BJ (cell line): Measurements from ENCODE around the gene PRKCE. TPM values are rescaled to one million over a fixed set of nuclear protein-coding genes. Genes with fewer than 3 reads are reported as not detected.

Experiments
- CTCF ChIA-PET: fragments of 350-600 bp; formaldehyde crosslinking; extraction: SDS; loops from one replicate; lab custom pipeline; 2021; ENCODE audit warnings: antibody characterized with exemption, inconsistent platforms; lab: Yijun Ruan, JAX
- POLR2A ChIA-PET: fragments of 300-600 bp; sonication (Branson Sonifier 250); formaldehyde crosslinking; extraction: SDS; loops from one replicate; lab custom pipeline; 2021; ENCODE audit warnings: antibody characterized with exemption; lab: Charles Lee
- DNase-seq: peaks from one replicate; pipeline ENCODE4 v3.0.0-alpha.2; 2011; ENCODE audit warnings: low read depth
- H3K27me3 ChIP-seq: 2 replicates; pipeline ENCODE4 v1.6.0; 2011; ENCODE audit warnings: low read length; ENCODE audit not compliant: control insufficient read depth, insufficient read depth
- H3K36me3 ChIP-seq: 2 replicates; pipeline ENCODE4 v1.5.1; 2011; ENCODE audit warnings: low read length; ENCODE audit not compliant: control insufficient read depth, insufficient read depth
- H3K4me3 ChIP-seq: 2 replicates; pipeline ENCODE4 v1.5.1; 2011; ENCODE audit warnings: low read depth, mild to moderate bottlenecking, control low read depth, low read length
- polyA plus RNA-seq: library from polyadenylated mRNA; depleted of rRNA; stranded (reverse); fragments of >200 nt; gene quantifications from 2 replicates; pipeline ENCODE4 v1.2.3, GENCODE V29; 2011
- TF ChIP-seq, protein P1 (sequence below): IDR thresholded peaks from 2 replicates; pipeline ENCODE4 v1.5.1; 2011; ENCODE audit warnings: low read depth, mild to moderate bottlenecking, control low read depth, inconsistent platforms, low read length, moderate library complexity; ENCODE audit not compliant: insufficient read depth

The PRKCE gene
- polyA plus RNA-seq, 1 experiment: 19.7 TPM

GRCh38 chr2:45869165-45869501 lies 217.7 kb downstream of the PRKCE start:
- no peaks in the 10 kb centered on the region; the same call in 1 of the 2 replicates for H3K27me3 ChIP-seq
- no peak for DNase-seq
- ChIA-PET POLR2A (interaction anchor here (0.6 to 0.7 kb wide), 5 partner anchors 11 to 228 kb away, joined by 3 to 9 read pairs (median 4); no protein-coding TSS in a partner anchor), CTCF (no interaction called here)
- TF ChIP-seq, protein P1, sequence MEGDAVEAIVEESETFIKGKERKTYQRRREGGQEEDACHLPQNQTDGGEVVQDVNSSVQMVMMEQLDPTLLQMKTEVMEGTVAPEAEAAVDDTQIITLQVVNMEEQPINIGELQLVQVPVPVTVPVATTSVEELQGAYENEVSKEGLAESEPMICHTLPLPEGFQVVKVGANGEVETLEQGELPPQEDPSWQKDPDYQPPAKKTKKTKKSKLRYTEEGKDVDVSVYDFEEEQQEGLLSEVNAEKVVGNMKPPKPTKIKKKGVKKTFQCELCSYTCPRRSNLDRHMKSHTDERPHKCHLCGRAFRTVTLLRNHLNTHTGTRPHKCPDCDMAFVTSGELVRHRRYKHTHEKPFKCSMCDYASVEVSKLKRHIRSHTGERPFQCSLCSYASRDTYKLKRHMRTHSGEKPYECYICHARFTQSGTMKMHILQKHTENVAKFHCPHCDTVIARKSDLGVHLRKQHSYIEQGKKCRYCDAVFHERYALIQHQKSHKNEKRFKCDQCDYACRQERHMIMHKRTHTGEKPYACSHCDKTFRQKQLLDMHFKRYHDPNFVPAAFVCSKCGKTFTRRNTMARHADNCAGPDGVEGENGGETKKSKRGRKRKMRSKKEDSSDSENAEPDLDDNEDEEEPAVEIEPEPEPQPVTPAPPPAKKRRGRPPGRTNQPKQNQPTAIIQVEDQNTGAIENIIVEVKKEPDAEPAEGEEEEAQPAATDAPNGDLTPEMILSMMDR: no peak
- H3K4me3 ChIP-seq: no peak overlapping the region
- H3K36me3 ChIP-seq: no peaks in the 10 kb centered on the region

DNA sequence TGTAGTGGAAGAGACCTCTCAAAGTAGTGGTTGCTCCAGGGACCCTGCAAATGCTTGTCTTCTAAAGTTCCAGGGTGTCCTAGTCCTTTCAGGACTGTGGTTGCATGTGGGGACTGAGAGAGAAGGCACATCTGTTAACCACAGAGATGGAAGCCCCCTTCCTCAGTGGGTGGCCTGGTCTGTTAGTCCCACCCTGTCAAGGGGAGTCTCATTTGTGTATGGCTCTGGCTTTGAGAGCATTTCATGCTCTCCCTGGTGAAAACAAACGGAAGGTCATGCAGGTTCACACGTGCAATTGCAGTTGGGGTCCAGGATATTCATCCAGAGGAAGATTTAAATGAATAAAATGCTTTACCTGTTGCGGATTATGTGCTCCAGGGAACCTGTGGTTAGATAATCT lies 219.6 kb downstream of the PRKCE start:
- H3K36me3 ChIP-seq: no peaks in the 10 kb centered on the region

DNA sequence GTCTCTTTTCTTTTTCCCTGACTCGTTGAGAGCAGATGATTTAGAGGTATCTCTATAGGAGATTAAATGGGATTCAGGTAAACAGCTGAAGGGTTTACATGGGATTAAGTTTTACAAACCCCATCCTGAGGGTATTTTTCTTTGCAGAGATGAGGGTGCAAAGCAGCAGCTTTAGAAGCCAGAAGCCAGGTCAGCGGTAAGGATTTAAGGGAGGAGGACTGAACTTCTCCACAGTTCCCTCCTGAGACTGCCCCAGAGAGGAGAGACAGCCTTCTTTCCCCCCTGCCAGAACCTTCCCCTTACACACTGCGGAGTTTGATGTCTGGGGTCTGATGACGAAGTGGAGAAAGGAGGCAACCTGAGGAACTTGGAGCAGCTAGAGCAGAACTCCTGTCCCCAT lies 220.1 kb downstream of the PRKCE start:
- no peak for DNase-seq
- CTCF ChIA-PET: interaction anchor here (0.6 kb wide), 1 partner anchor 17 kb away, joined by 3 read pairs; no protein-coding TSS in a partner anchor
- Histone ChIP-seq H3K36me3 (no peaks in the 10 kb centered on the region), H3K4me3 (no peak overlapping the region), H3K27me3 (no peaks in the 10 kb centered on the region)
- POLR2A ChIA-PET: no interaction called here
- TF ChIP-seq, protein P1: no peak

More for the DNA sequence above, 219.6 kb downstream of the PRKCE start:
- Histone ChIP-seq H3K4me3 (no peak overlapping the region), H3K27me3 (no peaks in the 10 kb centered on the region)
- CTCF ChIA-PET: no interaction called here
- DNase-seq: no peak
- TF ChIP-seq, protein P1: no peak
- POLR2A ChIA-PET: no interaction called here

DNA sequence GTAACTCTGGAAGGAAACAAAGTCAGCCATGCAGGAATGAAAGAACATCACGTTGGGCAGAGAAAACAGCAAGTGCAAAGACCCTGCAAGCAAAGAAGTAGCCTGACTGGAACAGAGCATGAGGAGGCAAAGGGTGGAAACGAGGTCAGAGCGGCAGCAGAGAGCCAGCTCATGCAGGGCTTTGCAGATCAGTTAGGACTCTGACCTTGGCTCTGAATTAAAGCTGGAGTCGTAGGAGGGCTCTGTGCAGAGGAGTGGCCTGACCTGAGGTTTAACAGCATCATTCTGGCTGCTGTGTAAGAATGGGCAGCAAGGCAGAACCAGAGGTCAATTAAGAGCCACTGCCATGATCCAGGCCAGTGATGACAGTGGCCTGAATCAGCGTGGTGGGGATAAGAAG lies 220.7 kb downstream of the PRKCE start:
- Histone ChIP-seq H3K4me3 (no peak overlapping the region), H3K36me3 (no peaks in the 10 kb centered on the region), H3K27me3 (no peaks in the 10 kb centered on the region)
- TF ChIP-seq, protein P1: no peak
- CTCF ChIA-PET: no interaction called here
- POLR2A ChIA-PET: no interaction called here
- no peak for DNase-seq

GRCh38 chr2:45874344-45874743 lies 222.9 kb downstream of the PRKCE start:
- no peak for DNase-seq
- ChIA-PET POLR2A (no interaction called here), CTCF (no interaction called here)
- no peak overlapping the region for H3K4me3 ChIP-seq
- H3K27me3 ChIP-seq: no peaks in the 10 kb centered on the region
- no peaks in the 10 kb centered on the region for H3K36me3 ChIP-seq
- TF ChIP-seq, protein P1: no peak
